Ishikawa (cell line): ENCODE data around the gene ARHGAP26.

Experiments
- CREB1 ChIP-seq: IDR thresholded peaks from 2 replicates; pipeline ENCODE4 v1.6.1; 2012; ENCODE audit warnings: low read depth
- EGR1 ChIP-seq: IDR thresholded peaks from 2 replicates; pipeline ENCODE4 v1.6.1; 2012
- EP300 ChIP-seq: IDR thresholded peaks from 2 replicates; pipeline ENCODE4 v1.6.1; 2012; ENCODE audit warnings: borderline replicate concordance
- MAX ChIP-seq: IDR thresholded peaks from 2 replicates; pipeline ENCODE4 v1.6.1; 2012
- NFIC ChIP-seq: IDR thresholded peaks from 2 replicates; pipeline ENCODE4 v1.6.1; 2012
- TAF1 ChIP-seq: IDR thresholded peaks from 2 replicates; pipeline ENCODE4 v1.6.1; 2012; ENCODE audit warnings: low read depth, mild to moderate bottlenecking
- USF1 ChIP-seq: IDR thresholded peaks from 2 replicates; pipeline ENCODE4 v1.6.1; 2012

GRCh38 chr5:142913728-142914338, 143.7 kb downstream of the ARHGAP26 start:
- no peak for TF ChIP-seq CREB1
- TF ChIP-seq NFIC, result peak; percentile 78
- TF ChIP-seq USF1, result no peak; the same call in 1 of the 2 replicates
- peak; percentile 63 for TF ChIP-seq MAX
- TF ChIP-seq EGR1, result no peak
- peak; percentile 56; the same call in 1 of the 2 replicates for TF ChIP-seq EP300
- no peak for TF ChIP-seq TAF1
